ENCODE data around the gene TTC34.

Gene TTC34

DNA sequence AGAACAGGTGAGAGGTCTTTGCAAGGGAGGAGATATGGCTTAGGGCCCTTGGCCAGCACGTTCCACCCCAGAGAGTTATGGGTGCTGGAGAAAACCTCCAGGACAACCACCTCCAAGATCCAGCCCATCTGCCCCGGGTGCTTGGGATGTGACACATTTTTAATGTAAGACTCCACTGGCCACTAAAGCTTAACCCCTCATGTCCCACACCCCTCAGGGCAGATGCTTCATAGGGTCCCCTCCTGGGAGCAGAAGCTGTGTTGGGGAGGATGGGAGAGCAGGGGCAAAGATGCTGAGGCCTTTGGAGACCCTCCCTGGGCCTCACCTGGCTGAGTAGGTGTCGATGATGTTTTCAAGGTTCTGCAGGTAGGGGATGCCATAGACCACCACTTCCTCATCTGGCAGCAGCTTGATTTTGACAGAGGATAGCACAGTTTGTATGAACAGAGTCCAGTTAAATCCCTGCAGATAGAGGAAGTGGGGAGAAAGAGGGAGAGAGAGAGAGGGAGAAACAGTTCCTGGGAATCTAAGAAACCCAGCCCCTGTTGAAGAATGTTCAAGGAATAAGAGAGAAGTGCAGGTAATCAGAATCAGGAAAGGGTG is 203.1 kb downstream of the TTC34 start:
- Histone ChIP-seq H3K27me3 (ENCODE audit: insufficient read depth, low read length) (no peaks in the 10 kb centered on the region; the same call in 1 of the 2 replicates), H3K4me2 (ENCODE audit: low read length) (no peak overlapping the region)

DNA sequence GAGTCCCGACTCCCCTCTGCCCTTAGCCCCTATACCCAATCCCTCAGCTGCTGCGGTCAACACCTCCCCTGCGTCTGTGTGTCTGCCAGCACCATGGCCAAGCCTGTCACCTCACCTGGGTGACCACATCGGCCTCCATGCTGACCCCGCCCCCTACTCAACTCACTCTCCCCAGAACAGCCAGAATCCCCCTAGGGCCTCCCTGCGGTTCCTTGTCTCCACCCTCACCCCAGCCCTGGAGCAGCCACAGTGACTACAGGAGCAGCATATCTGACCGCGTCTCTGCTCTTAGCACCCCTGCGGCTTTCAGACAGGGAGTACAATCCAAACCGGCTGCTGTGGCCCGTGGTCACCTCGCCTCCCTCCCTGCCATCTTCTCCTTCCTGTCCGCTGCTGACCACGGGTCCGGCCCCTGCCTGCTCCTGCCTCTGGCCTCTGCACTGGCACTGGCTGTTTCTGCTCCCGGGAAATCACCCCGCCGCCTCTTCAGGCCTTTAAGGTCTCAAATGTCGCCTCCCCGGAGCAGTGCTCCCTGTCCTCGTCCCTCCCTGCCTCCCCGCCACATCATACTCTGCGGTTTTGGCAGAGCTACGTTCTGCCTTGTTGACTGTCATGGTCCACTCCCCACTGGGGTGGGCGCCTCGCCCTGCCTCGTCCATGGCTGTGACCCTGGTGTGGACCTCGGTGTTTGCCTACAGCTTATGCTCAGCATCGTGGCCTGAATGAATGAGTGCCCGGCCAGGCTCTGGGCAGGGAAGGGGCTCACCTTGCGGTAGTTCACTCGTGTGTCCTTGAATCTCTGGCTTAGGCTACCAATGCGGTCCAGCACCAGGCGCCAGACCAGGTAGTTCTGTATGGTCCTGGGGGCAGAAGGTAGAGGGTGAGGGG is 203.8 kb downstream of the TTC34 start:
- Histone ChIP-seq H3K9me2 (ENCODE audit: low read depth, low read length) (no peaks in the 10 kb centered on the region), H3K4me3 (ENCODE audit: low read depth, low read length, poor library complexity, severe bottlenecking) (no peak overlapping the region), H4K20me1 (ENCODE audit: insufficient read depth, low read length) (no peaks in the 10 kb centered on the region), H3K27me3 (ENCODE audit: insufficient read depth, low read length) (no peaks in the 10 kb centered on the region; the same call in 1 of the 2 replicates), H3K9ac (ENCODE audit: low read length) (no peak overlapping the region), H3K9me3 (ENCODE audit: low read length) (no peaks in the 10 kb centered on the region), H3K36me3 (ENCODE audit: insufficient read depth, low read length) (no peaks in the 10 kb centered on the region), H3K27ac (ENCODE audit: low read depth, low read length, poor library complexity, severe bottlenecking) (no peak overlapping the region), H3K4me1 (ENCODE audit: insufficient read depth, low read length, severe bottlenecking) (no peaks in the 10 kb centered on the region), H3K79me2 (ENCODE audit: insufficient read depth, low read length) (no peaks in the 10 kb centered on the region), H3K4me2 (ENCODE audit: low read length) (no peak overlapping the region), H2AFZ (ENCODE audit: low read length) (no peak overlapping the region), H3F3A (ENCODE audit: insufficient read depth, low read length) (no peaks in the 10 kb centered on the region)
- no peak for TF ChIP-seq EZH2 (IDR thresholded peaks at IDR 0.05; ENCODE audit: borderline replicate concordance, low read length)
- TF ChIP-seq, protein P1, sequence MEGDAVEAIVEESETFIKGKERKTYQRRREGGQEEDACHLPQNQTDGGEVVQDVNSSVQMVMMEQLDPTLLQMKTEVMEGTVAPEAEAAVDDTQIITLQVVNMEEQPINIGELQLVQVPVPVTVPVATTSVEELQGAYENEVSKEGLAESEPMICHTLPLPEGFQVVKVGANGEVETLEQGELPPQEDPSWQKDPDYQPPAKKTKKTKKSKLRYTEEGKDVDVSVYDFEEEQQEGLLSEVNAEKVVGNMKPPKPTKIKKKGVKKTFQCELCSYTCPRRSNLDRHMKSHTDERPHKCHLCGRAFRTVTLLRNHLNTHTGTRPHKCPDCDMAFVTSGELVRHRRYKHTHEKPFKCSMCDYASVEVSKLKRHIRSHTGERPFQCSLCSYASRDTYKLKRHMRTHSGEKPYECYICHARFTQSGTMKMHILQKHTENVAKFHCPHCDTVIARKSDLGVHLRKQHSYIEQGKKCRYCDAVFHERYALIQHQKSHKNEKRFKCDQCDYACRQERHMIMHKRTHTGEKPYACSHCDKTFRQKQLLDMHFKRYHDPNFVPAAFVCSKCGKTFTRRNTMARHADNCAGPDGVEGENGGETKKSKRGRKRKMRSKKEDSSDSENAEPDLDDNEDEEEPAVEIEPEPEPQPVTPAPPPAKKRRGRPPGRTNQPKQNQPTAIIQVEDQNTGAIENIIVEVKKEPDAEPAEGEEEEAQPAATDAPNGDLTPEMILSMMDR (IDR thresholded peaks at IDR 0.05; ENCODE audit: low read length) = no peak

More for the DNA sequence above, 203.1 kb downstream of the TTC34 start:
- TF ChIP-seq, protein P1 (IDR thresholded peaks at IDR 0.05; ENCODE audit: low read length) = no peak
- TF ChIP-seq EZH2 (IDR thresholded peaks at IDR 0.05; ENCODE audit: borderline replicate concordance, low read length) = no peak
- no peak overlapping the region for H3K4me3 ChIP-seq (ENCODE audit: low read depth, low read length, poor library complexity, severe bottlenecking)
- no peaks in the 10 kb centered on the region for H3K9me3 ChIP-seq (ENCODE audit: low read length)
- H3K27ac ChIP-seq (ENCODE audit: low read depth, low read length, poor library complexity, severe bottlenecking) = no peak overlapping the region
- no peaks in the 10 kb centered on the region for H3K36me3 ChIP-seq (ENCODE audit: insufficient read depth, low read length)
- no peaks in the 10 kb centered on the region for H3K79me2 ChIP-seq (ENCODE audit: insufficient read depth, low read length)
- H2AFZ ChIP-seq (ENCODE audit: low read length) = no peak overlapping the region
- no peaks in the 10 kb centered on the region for H3F3A ChIP-seq (ENCODE audit: insufficient read depth, low read length)
- no peaks in the 10 kb centered on the region for H3K4me1 ChIP-seq (ENCODE audit: insufficient read depth, low read length, severe bottlenecking)
- no peaks in the 10 kb centered on the region for H4K20me1 ChIP-seq (ENCODE audit: insufficient read depth, low read length)
- no peak overlapping the region for H3K9ac ChIP-seq (ENCODE audit: low read length)
- H3K9me2 ChIP-seq (ENCODE audit: low read depth, low read length) = no peaks in the 10 kb centered on the region

DNA sequence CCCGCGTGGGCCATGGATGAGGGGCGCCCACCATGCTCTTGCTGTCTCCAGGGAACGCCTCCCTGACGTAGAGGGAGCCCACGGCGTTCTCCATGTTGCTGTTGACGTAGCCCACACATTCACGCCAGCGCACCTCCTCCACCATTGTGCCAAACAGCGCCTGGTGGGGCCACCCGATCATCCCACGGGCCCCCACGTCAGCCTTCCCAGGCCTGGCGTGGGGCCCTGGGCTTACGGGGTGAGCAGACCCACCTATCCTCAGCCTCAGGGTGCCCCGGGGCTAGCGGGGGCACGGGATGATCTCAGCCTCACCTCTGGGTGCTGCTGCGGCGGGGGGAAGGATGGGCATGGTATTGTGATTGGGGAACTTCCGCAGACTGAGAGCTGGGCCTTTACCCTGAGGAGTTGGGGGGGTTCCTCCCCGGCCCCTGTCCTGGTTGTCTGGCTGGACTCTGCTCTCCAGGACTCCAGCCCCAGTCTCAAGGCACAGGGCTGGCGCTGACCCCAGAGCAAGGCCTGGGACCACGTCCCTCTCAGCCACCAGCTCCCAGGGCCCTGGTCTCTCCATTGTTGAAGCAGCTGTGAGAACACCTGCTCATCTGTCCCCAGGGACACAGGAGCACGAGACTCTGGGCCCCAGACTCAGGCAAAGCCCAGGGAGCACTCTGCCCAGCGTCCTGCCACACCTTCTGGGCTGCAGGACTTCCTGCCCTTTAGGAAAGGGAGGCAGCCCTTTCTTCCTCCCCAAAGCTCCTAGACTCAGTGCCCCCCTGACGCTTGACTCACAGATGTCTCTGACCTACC is 204.8 kb downstream of the TTC34 start:
- Histone ChIP-seq H3K4me2 (ENCODE audit: low read length) (no peak overlapping the region), H3K9ac (ENCODE audit: low read length) (no peak overlapping the region), H4K20me1 (ENCODE audit: insufficient read depth, low read length) (no peaks in the 10 kb centered on the region), H3K4me1 (ENCODE audit: insufficient read depth, low read length, severe bottlenecking) (no peaks in the 10 kb centered on the region), H2AFZ (ENCODE audit: low read length) (no peak overlapping the region), H3K79me2 (ENCODE audit: insufficient read depth, low read length) (no peaks in the 10 kb centered on the region), H3K9me2 (ENCODE audit: low read depth, low read length) (no peaks in the 10 kb centered on the region), H3F3A (ENCODE audit: insufficient read depth, low read length) (no peaks in the 10 kb centered on the region), H3K4me3 (ENCODE audit: low read depth, low read length, poor library complexity, severe bottlenecking) (no peak overlapping the region), H3K27me3 (ENCODE audit: insufficient read depth, low read length) (no peaks in the 10 kb centered on the region; the same call in 1 of the 2 replicates), H3K36me3 (ENCODE audit: insufficient read depth, low read length) (no peaks in the 10 kb centered on the region), H3K27ac (ENCODE audit: low read depth, low read length, poor library complexity, severe bottlenecking) (no peak overlapping the region), H3K9me3 (ENCODE audit: low read length) (no peaks in the 10 kb centered on the region)
- no peak for TF ChIP-seq EZH2 (IDR thresholded peaks at IDR 0.05; ENCODE audit: borderline replicate concordance, low read length)
- TF ChIP-seq, protein P1 (IDR thresholded peaks at IDR 0.05; ENCODE audit: low read length) = no peak
